ENCODE data around the gene ENAH. TPM values are rescaled to one million over a fixed set of nuclear protein-coding genes. Genes with fewer than 3 reads are reported as not detected.

The ENAH gene
- total and polyA plus RNA-seq, 2 donors (not counting 1 experiment from before 2014, with no cell fraction given), result 1.3 to 1.6 TPM

DNA sequence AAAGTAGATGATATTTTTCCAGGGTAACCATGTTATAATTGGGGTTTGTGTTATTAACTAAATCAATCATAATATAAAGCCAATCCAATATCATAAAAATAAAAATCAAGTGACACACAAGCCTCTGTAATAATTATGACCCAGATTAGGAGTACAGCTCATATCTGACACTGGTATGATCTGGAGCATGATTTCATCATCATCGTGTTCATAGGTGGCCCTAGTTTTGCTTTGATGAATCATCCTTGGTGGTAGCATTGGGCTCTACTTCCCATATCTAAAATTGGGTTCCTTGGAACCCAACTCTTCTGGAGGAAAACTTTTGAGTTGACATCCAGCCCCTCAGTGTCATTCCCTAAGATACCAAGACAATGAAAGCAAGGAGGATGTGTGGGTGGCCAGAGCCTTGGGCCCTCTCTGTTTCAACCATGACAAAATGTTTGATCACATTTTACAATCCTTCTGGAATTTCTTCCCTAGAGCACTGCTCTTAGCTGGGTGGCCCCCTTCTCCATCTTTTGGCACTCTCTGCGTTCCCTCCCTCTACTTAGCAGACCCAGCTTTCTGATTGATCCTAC, 37.0 kb upstream of the ENAH start:
- POLR2A ChIA-PET, result no interaction called here
- Histone ChIP-seq H4K20me1 (ENCODE audit: control insufficient read depth, insufficient read depth, low read length, poor library complexity, severe bottlenecking) (no peaks in the 10 kb centered on the region), H3K27ac (ENCODE audit: low read length in 2 of 2) (no peak overlapping the region), H3K36me3 (replicated peaks in 1 of 2; ENCODE audit: control extremely low read depth in 1 of 2, control insufficient read depth in 1 of 2, extremely low read depth in 1 of 2, insufficient read depth in 2 of 2, low read length in 1 of 2) (no peaks in the 10 kb centered on the region), H3K9me3 (ENCODE audit: control extremely low read depth in 1 of 3, control insufficient read depth in 2 of 3, insufficient read depth in 1 of 3, low read length in 2 of 3) (no peaks in the 10 kb centered on the region), H3K4me2 (replicated peaks; ENCODE audit: low read depth, low read length, poor library complexity, severe bottlenecking) (no peak overlapping the region), H2AFZ (ENCODE audit: insufficient read depth, low read depth, low read length, poor library complexity, severe bottlenecking) (no peak overlapping the region), H3K27me3 (replicated peaks in 1 of 4; ENCODE audit: control extremely low read depth in 1 of 4, control insufficient read depth in 3 of 4, insufficient read depth in 4 of 4, low read length in 3 of 4) (no peaks in the 10 kb centered on the region), H3K4me3 (ENCODE audit: control extremely low read depth in 1 of 5, extremely low read depth in 1 of 5, insufficient read depth in 1 of 5, low read depth in 2 of 5, low read length in 4 of 5) (no peak overlapping the region), H3K9ac (ENCODE audit: low read length) (no peak overlapping the region), H3K79me2 (ENCODE audit: control insufficient read depth, insufficient read depth, low read length) (no peaks in the 10 kb centered on the region), H3K4me1 (ENCODE audit: control insufficient read depth in 2 of 2, insufficient read depth in 2 of 2, low read length in 2 of 2) (peaks cover 9 to 12% of the 10 kb centered on the region in 2 donors)
- no CpG with 5 or more reads among the region's 2 CpGs for WGBS (ENCODE audit: insufficient coverage)
- Mint-ChIP-seq H3K4me3 (no peak overlapping the region), H3K27me3 (no peaks in the 10 kb centered on the region), H3K9me3 (ENCODE audit: insufficient read depth) (peaks cover 3% of the 10 kb centered on the region), H3K4me1 (peaks cover 17% of the 10 kb centered on the region), H3K27ac (no peak overlapping the region)
- TF ChIP-seq, protein P1, sequence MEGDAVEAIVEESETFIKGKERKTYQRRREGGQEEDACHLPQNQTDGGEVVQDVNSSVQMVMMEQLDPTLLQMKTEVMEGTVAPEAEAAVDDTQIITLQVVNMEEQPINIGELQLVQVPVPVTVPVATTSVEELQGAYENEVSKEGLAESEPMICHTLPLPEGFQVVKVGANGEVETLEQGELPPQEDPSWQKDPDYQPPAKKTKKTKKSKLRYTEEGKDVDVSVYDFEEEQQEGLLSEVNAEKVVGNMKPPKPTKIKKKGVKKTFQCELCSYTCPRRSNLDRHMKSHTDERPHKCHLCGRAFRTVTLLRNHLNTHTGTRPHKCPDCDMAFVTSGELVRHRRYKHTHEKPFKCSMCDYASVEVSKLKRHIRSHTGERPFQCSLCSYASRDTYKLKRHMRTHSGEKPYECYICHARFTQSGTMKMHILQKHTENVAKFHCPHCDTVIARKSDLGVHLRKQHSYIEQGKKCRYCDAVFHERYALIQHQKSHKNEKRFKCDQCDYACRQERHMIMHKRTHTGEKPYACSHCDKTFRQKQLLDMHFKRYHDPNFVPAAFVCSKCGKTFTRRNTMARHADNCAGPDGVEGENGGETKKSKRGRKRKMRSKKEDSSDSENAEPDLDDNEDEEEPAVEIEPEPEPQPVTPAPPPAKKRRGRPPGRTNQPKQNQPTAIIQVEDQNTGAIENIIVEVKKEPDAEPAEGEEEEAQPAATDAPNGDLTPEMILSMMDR (IDR thresholded peaks at IDR 0.05), result no peak
- no peak for TF ChIP-seq EZH2 (IDR thresholded peaks at IDR 0.05; ENCODE audit: borderline replicate concordance, insufficient read depth, low read depth, low read length, poor library complexity, severe bottlenecking)
- DNase-seq, result no peak
- CTCF ChIA-PET, result no interaction called here
- ATAC-seq (ENCODE audit: low read depth), result no peak
- intact Hi-C loops (cut with micrococcal nuclease), result no loop called here

DNA sequence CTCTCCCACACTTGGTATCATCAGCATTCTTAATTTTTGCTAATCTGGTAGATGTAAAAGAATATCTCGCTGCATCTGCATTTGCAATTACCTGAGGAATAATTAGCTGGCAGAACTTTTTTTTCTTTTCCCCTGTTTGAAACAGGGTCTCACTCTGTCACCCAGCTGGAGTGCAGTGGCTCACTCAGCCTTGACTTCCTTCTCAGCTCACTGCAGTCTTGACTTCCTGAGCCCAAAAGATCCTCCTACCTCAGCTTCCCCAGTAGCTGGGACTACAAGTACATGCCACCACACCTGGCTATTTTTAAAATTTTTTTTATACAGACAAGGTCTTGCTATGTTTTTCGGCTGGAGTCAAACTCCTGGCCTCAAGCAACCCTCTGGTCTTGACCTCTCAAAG, 35.4 kb upstream of the ENAH start:
- intact Hi-C loops (cut with micrococcal nuclease), result no loop called here
- Mint-ChIP-seq H3K27ac (no peak overlapping the region), H3K4me1 (peaks cover 17% of the 10 kb centered on the region), H3K9me3 (ENCODE audit: insufficient read depth) (no peaks in the 10 kb centered on the region), H3K27me3 (no peaks in the 10 kb centered on the region), H3K4me3 (peak overlapping the region; percentile 14)
- H3K4me3 ChIP-seq (ENCODE audit: control extremely low read depth in 1 of 5, extremely low read depth in 1 of 5, insufficient read depth in 1 of 5, low read depth in 2 of 5, low read length in 4 of 5), result no peak overlapping the region
- DNase-seq (peak; percentile 31), ATAC-seq (ENCODE audit: low read depth) (no peak)
- no peak overlapping the region for H3K27ac ChIP-seq (ENCODE audit: low read length in 2 of 2)
- H3K4me2 ChIP-seq (replicated peaks; ENCODE audit: low read depth, low read length, poor library complexity, severe bottlenecking), result peak overlapping the region; percentile 54
- H3K9ac ChIP-seq (ENCODE audit: low read length), result no peak overlapping the region
- CTCF ChIA-PET, result interaction anchor here (0.8 to 1.0 kb wide), 2 partner anchors 17 to 81 kb away, joined by 3 to 5 read pairs; no protein-coding TSS in a partner anchor
- no peaks in the 10 kb centered on the region for H3K79me2 ChIP-seq (ENCODE audit: control insufficient read depth, insufficient read depth, low read length)
- 0% methylated on average over 1 of the region's 2 CpGs for WGBS (ENCODE audit: insufficient coverage)
- no peaks in the 10 kb centered on the region for H3K9me3 ChIP-seq (ENCODE audit: control extremely low read depth in 1 of 3, control insufficient read depth in 2 of 3, insufficient read depth in 1 of 3, low read length in 2 of 3)
- peaks cover 9 to 12% of the 10 kb centered on the region in 2 donors for H3K4me1 ChIP-seq (ENCODE audit: control insufficient read depth in 2 of 2, insufficient read depth in 2 of 2, low read length in 2 of 2)
- TF ChIP-seq, protein P1 (IDR thresholded peaks at IDR 0.05), result no peak
- TF ChIP-seq EZH2 (IDR thresholded peaks at IDR 0.05; ENCODE audit: borderline replicate concordance, insufficient read depth, low read depth, low read length, poor library complexity, severe bottlenecking), result no peak
- no peaks in the 10 kb centered on the region for H3K36me3 ChIP-seq (replicated peaks in 1 of 2; ENCODE audit: control extremely low read depth in 1 of 2, control insufficient read depth in 1 of 2, extremely low read depth in 1 of 2, insufficient read depth in 2 of 2, low read length in 1 of 2)
- no peaks in the 10 kb centered on the region for H4K20me1 ChIP-seq (ENCODE audit: control insufficient read depth, insufficient read depth, low read length, poor library complexity, severe bottlenecking)
- POLR2A ChIA-PET, result interaction anchor here (0.7 kb wide), 1 partner anchor 460 kb away, joined by 5 read pairs; no protein-coding TSS in a partner anchor
- no peak overlapping the region for H2AFZ ChIP-seq (ENCODE audit: insufficient read depth, low read depth, low read length, poor library complexity, severe bottlenecking)
- H3K27me3 ChIP-seq (replicated peaks in 1 of 4; ENCODE audit: control extremely low read depth in 1 of 4, control insufficient read depth in 3 of 4, insufficient read depth in 4 of 4, low read length in 3 of 4), result no peaks in the 10 kb centered on the region

Data from B cell (primary cell).